Panc1 (cell line): ENCODE measurements around the gene STK35. TPM values are rescaled to one million over a fixed set of nuclear protein-coding genes. Genes with fewer than 3 reads are reported as not detected.

ENCODE experiments used
- ATAC-seq: fragments of 200-7000 bp; cut with Tn5 transposase; 2 replicates; pipeline ENCODE4 v1.9.1; 2020; ENCODE audit warnings: mild to moderate bottlenecking, moderate library complexity
- BruUV-seq: library from RNA; stranded (reverse); fragments of 400-500 nt; replicated peaks from 2 replicates; lab custom pipeline; 2021; lab: Mats Ljungman, UMichigan
- CTCF ChIA-PET: fragments of 300-600 bp; sonication (Branson Sonifier 250); formaldehyde crosslinking; loops from one replicate; lab custom pipeline; 2022; ENCODE audit warnings: antibody characterized with exemption; lab: Charles Lee
- POLR2A ChIA-PET: fragments of 300-600 bp; sonication (Branson Sonifier 250); formaldehyde crosslinking; loops from one replicate; lab custom pipeline; 2022; ENCODE audit warnings: antibody characterized with exemption; lab: Charles Lee
- DNase-seq: peaks from one replicate; pipeline ENCODE4 v3.0.0-alpha.2; 2010; ENCODE audit warnings: low read depth, low spot score
- H3K27ac ChIP-seq: 2 replicates; pipeline ENCODE4 v1.5.1; 2011; ENCODE audit warnings: mild to moderate bottlenecking, low read length, inconsistent platforms
- H3K27me3 ChIP-seq: fragments of 200-500 bp; sonication (Bioruptor generic); 2 replicates; pipeline ENCODE4 v1.6.0; 2014; ENCODE audit warnings: low read length, inconsistent platforms; ENCODE audit not compliant: control insufficient read depth, insufficient read depth
- H3K36me3 ChIP-seq: fragments of 200-500 bp; sonication (Bioruptor generic); 2 replicates; pipeline ENCODE4 v1.5.1; 2014; ENCODE audit warnings: inconsistent platforms, mild to moderate bottlenecking, low read length, moderate library complexity; ENCODE audit not compliant: control insufficient read depth, insufficient read depth
- H3K4me1 ChIP-seq: 2 replicates; pipeline ENCODE4 v1.5.1; 2011; ENCODE audit warnings: inconsistent platforms, mild to moderate bottlenecking, low read length, moderate library complexity; ENCODE audit not compliant: control insufficient read depth, insufficient read depth
- H3K4me3 ChIP-seq, 2 experiments: 2 replicates each; pipeline ENCODE4 v1.5.1; 2011 to 2012; ENCODE audit warnings: low read depth in 2 of 2, low read length in 2 of 2, mild to moderate bottlenecking in 2 of 2, inconsistent platforms in 1 of 2, moderate library complexity in 1 of 2
- H3K9me3 ChIP-seq: fragments of 200-500 bp; sonication (Bioruptor generic); 2 replicates; pipeline ENCODE4 v1.5.1; 2014; ENCODE audit warnings: low read depth, mild to moderate bottlenecking, inconsistent platforms, low read length, moderate library complexity; ENCODE audit not compliant: control insufficient read depth, insufficient read depth
- POLR2AphosphoS5 ChIP-seq: IDR thresholded peaks from 2 replicates; pipeline ENCODE4 v1.6.1; 2012; ENCODE audit warnings: mild to moderate bottlenecking, low read depth, low read length, moderate library complexity
- SIN3A ChIP-seq: IDR thresholded peaks from 2 replicates; pipeline ENCODE4 v1.6.1; 2012; ENCODE audit warnings: low read depth, mild to moderate bottlenecking, low read length, moderate library complexity, borderline replicate concordance; ENCODE audit not compliant: insufficient read depth
- TCF7L2 ChIP-seq: IDR thresholded peaks from 2 replicates; pipeline ENCODE4 v1.6.1; 2011; ENCODE audit warnings: mild to moderate bottlenecking, low read depth, low read length, inconsistent platforms
- in situ Hi-C: cut with HindIII; loops from 2 replicates; pipeline ENCODE4 v1.10.0; 2016; ENCODE audit warnings: low sequenced_read_pairs, low pct_unique_long_range_greater_than_20kb
- intact Hi-C: fragments of 100-400 bp; cut with micrococcal nuclease; formaldehyde crosslinking; loops from one replicate; pipeline ENCODE4 v1.10.0; 2022; ENCODE audit not compliant: unreplicated experiment
- total RNA-seq: library from RNA; stranded (reverse); gene quantifications from one replicate; pipeline ENCODE4 v1.2.1, GENCODE V29; 2021; ENCODE audit not compliant: unreplicated experiment
- TF ChIP-seq, protein P1 (sequence below): fragments of 450-650 bp; IDR thresholded peaks from 2 replicates; pipeline ENCODE4 v1.5.1; 2017; ENCODE audit warnings: mild to moderate bottlenecking
- TF ChIP-seq, protein P2 (sequence below), 2 experiments: IDR thresholded peaks; 2 replicates each; pipeline ENCODE4 v1.6.1; 2011 to 2012; ENCODE audit warnings: low read depth in 2 of 2, control low read depth in 1 of 2, low read length in 1 of 2, mild to moderate bottlenecking in 1 of 2, moderate library complexity in 1 of 2; ENCODE audit not compliant: insufficient read depth in 1 of 2

Gene STK35
- total RNA-seq, 1 experiment from 2014 or later = 27.6 TPM

DNA sequence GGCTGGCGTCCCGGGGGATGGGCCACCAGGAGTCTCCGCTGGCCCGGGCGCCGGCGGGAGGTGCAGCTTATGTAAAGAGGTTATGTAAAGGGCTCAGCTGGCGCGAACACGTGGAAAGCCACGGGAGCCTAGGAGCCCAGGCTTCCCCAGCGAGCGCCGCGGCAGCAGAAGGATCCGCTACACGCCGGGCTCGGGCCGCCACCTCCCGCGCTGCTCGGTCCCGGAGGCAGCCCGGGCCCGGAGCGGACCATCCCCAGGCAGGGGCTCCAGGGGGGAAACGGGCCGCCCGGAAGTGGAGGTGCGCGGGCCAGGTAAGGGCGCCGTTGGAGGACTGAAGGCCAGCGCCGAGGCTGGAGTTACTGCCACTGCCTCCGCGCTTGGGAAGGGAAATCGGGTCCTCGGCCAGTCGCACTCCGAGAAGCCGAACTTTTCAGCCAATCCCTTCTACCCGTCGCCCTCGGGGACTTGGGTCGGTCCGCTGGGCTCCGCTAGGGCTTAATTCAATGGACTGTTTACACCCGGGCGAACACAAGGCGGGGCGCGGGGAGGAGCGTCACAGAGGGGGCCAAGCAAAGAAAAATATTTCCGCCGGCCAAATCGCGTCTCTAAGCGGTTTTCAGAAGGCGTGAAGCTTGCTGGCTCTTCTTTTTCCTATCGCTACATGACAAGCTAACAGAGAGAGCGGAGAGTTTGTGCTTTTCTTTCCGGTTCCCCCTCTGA is 398 bp downstream of the STK35 start:
- intact Hi-C loops = no loop called here
- no peaks in the 10 kb centered on the region for H3K9me3 ChIP-seq
- ChIA-PET CTCF (no interaction called here), POLR2A (interaction anchor here (0.6 kb wide), 1 partner anchor 1248 kb away, joined by 4 read pairs; no protein-coding TSS in a partner anchor)
- TF ChIP-seq, protein P1, sequence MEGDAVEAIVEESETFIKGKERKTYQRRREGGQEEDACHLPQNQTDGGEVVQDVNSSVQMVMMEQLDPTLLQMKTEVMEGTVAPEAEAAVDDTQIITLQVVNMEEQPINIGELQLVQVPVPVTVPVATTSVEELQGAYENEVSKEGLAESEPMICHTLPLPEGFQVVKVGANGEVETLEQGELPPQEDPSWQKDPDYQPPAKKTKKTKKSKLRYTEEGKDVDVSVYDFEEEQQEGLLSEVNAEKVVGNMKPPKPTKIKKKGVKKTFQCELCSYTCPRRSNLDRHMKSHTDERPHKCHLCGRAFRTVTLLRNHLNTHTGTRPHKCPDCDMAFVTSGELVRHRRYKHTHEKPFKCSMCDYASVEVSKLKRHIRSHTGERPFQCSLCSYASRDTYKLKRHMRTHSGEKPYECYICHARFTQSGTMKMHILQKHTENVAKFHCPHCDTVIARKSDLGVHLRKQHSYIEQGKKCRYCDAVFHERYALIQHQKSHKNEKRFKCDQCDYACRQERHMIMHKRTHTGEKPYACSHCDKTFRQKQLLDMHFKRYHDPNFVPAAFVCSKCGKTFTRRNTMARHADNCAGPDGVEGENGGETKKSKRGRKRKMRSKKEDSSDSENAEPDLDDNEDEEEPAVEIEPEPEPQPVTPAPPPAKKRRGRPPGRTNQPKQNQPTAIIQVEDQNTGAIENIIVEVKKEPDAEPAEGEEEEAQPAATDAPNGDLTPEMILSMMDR = no peak
- TF ChIP-seq POLR2AphosphoS5 = peak; percentile 79
- peak; percentile 83 for TF ChIP-seq TCF7L2
- peak; percentile 22; the same call in 1 of the 2 replicates for TF ChIP-seq SIN3A
- TF ChIP-seq, protein P2, sequence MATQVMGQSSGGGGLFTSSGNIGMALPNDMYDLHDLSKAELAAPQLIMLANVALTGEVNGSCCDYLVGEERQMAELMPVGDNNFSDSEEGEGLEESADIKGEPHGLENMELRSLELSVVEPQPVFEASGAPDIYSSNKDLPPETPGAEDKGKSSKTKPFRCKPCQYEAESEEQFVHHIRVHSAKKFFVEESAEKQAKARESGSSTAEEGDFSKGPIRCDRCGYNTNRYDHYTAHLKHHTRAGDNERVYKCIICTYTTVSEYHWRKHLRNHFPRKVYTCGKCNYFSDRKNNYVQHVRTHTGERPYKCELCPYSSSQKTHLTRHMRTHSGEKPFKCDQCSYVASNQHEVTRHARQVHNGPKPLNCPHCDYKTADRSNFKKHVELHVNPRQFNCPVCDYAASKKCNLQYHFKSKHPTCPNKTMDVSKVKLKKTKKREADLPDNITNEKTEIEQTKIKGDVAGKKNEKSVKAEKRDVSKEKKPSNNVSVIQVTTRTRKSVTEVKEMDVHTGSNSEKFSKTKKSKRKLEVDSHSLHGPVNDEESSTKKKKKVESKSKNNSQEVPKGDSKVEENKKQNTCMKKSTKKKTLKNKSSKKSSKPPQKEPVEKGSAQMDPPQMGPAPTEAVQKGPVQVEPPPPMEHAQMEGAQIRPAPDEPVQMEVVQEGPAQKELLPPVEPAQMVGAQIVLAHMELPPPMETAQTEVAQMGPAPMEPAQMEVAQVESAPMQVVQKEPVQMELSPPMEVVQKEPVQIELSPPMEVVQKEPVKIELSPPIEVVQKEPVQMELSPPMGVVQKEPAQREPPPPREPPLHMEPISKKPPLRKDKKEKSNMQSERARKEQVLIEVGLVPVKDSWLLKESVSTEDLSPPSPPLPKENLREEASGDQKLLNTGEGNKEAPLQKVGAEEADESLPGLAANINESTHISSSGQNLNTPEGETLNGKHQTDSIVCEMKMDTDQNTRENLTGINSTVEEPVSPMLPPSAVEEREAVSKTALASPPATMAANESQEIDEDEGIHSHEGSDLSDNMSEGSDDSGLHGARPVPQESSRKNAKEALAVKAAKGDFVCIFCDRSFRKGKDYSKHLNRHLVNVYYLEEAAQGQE (IDR thresholded peaks at IDR 0.05; ENCODE audit: insufficient read depth in 1 of 2, low read depth in 2 of 2, low read length in 1 of 2) = 0 out of 4 replicates have a peak, but pooled peaks of 1 of the 2 experiments have one; percentile 32
- H3K27ac ChIP-seq = peak overlapping the region; percentile 98
- BruUV-seq = no TSS peak
- no peaks in the 10 kb centered on the region for H3K27me3 ChIP-seq
- peak overlapping the region; percentile 83 to 95 for H3K4me3 ChIP-seq
- peaks cover 9% of the 10 kb centered on the region for H3K36me3 ChIP-seq
- ATAC-seq (peak; percentile 94), DNase-seq (peak; percentile 67)
- in situ Hi-C loops = no loop called here
- H3K4me1 ChIP-seq = peaks cover 21% of the 10 kb centered on the region

DNA sequence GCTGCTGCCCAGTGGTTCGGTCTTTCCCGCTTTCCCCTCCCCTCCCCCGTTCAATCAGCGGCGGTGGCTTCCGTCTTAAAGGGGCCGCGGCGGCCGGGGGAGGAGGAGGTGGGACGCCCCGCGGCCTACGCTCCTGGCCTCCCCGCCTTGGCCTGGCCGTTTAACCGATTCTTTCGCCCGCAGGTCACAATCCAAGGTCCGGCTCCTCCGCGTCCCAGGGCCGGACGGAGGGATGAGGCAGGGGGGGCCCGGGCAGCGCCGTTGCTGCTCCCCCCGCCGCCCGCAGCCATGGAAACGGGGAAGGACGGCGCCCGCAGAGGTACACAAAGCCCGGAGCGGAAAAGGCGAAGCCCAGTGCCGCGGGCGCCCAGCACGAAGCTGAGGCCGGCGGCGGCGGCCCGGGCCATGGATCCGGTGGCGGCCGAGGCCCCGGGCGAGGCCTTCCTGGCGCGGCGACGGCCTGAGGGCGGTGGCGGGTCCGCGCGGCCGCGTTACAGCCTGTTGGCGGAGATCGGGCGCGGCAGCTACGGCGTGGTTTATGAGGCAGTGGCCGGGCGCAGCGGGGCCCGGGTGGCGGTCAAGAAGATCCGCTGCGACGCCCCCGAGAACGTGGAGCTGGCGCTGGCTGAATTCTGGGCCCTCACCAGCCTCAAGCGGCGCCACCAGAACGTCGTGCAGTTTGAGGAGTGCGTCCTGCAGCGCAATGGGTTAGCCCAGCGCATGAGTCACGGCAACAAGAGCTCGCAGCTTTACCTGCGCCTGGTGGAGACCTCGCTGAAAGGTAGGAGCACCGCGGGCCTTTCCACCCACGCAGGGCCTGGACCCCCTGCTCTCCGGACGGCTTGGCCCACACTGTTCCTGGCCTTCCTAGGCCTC is 1.2 kb downstream of the STK35 start:
- DNase-seq (no peak), ATAC-seq (peak; percentile 85)
- peaks cover 12% of the 10 kb centered on the region for H3K36me3 ChIP-seq
- no TSS peak for BruUV-seq
- H3K27me3 ChIP-seq = no peaks in the 10 kb centered on the region
- no peaks in the 10 kb centered on the region for H3K9me3 ChIP-seq
- H3K4me1 ChIP-seq = peaks cover 21% of the 10 kb centered on the region
- peak overlapping the region; percentile 83 to 95 for H3K4me3 ChIP-seq
- ChIA-PET CTCF (interaction anchor here (0.6 kb wide), 2 partner anchors 152 to 633 kb away, joined by 4 read pairs; no protein-coding TSS in a partner anchor), POLR2A (interaction anchor here (0.6 kb wide), 1 partner anchor 1248 kb away, joined by 4 read pairs; no protein-coding TSS in a partner anchor)
- TF ChIP-seq, protein P2 (IDR thresholded peaks at IDR 0.05; ENCODE audit: insufficient read depth in 1 of 2, low read depth in 2 of 2, low read length in 1 of 2) = no peak
- TF ChIP-seq TCF7L2 (peak; percentile 62; the same call in 1 of the 2 replicates), POLR2AphosphoS5 (0 out of 2 replicates have a peak, but pooled peaks have one; percentile 4), SIN3A (0 out of 2 replicates have a peak, but pooled peaks have one; percentile 1)
- TF ChIP-seq, protein P1 = no peak
- in situ Hi-C loops = no loop called here
- H3K27ac ChIP-seq = peak overlapping the region; percentile 98
- intact Hi-C loops = no loop called here
